ENCODE results near the gene WNK1.

- TF ChIP-seq POLR2AphosphoS5 (IDR thresholded peaks at IDR 0.05), result no peak
- TF ChIP-seq, protein P1, sequence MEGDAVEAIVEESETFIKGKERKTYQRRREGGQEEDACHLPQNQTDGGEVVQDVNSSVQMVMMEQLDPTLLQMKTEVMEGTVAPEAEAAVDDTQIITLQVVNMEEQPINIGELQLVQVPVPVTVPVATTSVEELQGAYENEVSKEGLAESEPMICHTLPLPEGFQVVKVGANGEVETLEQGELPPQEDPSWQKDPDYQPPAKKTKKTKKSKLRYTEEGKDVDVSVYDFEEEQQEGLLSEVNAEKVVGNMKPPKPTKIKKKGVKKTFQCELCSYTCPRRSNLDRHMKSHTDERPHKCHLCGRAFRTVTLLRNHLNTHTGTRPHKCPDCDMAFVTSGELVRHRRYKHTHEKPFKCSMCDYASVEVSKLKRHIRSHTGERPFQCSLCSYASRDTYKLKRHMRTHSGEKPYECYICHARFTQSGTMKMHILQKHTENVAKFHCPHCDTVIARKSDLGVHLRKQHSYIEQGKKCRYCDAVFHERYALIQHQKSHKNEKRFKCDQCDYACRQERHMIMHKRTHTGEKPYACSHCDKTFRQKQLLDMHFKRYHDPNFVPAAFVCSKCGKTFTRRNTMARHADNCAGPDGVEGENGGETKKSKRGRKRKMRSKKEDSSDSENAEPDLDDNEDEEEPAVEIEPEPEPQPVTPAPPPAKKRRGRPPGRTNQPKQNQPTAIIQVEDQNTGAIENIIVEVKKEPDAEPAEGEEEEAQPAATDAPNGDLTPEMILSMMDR (IDR thresholded peaks at IDR 0.05), result no peak
Measured at GRCh38 chr12:848882-849527, 96.6 kb downstream of the WNK1 start.

Data from transverse colon (tissue), 4 donors.